Astrocyte of the cerebellum (primary cell): ENCODE results near the gene ARL8A.

ENCODE experiments used
- DNase-seq: peaks from one replicate; pipeline ENCODE4 v3.0.0-alpha.2; 2011; ENCODE audit warnings: low read depth
- H3K4me3 ChIP-seq: 2 replicates; pipeline ENCODE4 v1.5.1; 2011; ENCODE audit warnings: mild to moderate bottlenecking, low read depth, low read length, moderate library complexity
- CTCF ChIP-seq: IDR thresholded peaks from 2 replicates; pipeline ENCODE4 v1.5.1; 2012; ENCODE audit warnings: low read length, low read depth, moderate library complexity, mild to moderate bottlenecking; ENCODE audit errors: missing control alignments
- in situ Hi-C: cut with HindIII; loops from 2 replicates; pipeline ENCODE4 v1.10.0; 2017; ENCODE audit warnings: low sequenced_read_pairs

ARL8A gene

DNA sequence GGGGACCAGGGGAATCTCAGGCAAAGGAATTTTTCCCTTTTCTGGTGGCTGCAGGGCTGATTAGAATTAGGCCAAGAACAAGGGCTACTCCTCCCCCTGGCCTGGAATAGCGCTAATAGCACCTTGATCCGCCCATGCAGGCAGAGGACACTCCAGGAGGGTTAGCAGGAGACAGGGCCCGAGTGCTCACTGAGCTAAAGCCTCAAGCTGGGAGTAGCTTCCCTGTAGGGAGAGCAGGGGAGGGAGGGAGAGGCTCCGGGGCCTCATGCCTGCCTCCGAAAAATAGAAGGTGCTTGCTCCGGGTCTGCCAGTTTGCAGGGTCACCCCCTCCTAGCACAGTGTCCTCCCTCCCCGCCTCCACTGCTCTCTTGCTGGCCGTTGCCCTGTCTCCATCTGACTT lies 12.1 kb upstream of the ARL8A start:
- DNase-seq, result no peak
- no peak for TF ChIP-seq CTCF
- no peak overlapping the region for H3K4me3 ChIP-seq
- in situ Hi-C loops, result no loop called here

GRCh38 chr1:202155478-202156021 lies 11.0 kb upstream of the ARL8A start:
- in situ Hi-C loops, result no loop called here
- DNase-seq, result no peak
- no peak overlapping the region for H3K4me3 ChIP-seq
- TF ChIP-seq CTCF, result no peak

GRCh38 chr1:202154766-202155477 lies 10.4 kb upstream of the ARL8A start:
- peak; percentile 60 for TF ChIP-seq CTCF

GRCh38 chr1:202154148-202154765 lies 9.7 kb upstream of the ARL8A start:
- H3K4me3 ChIP-seq, result no peak overlapping the region
- in situ Hi-C loops, result no loop called here
- TF ChIP-seq CTCF, result no peak
- DNase-seq, result no peak

More at GRCh38 chr1:202154766-202155477, 10.4 kb upstream of the ARL8A start:
- no peak overlapping the region for H3K4me3 ChIP-seq
- DNase-seq, result peak; percentile 18
- in situ Hi-C loops, result no loop called here

DNA sequence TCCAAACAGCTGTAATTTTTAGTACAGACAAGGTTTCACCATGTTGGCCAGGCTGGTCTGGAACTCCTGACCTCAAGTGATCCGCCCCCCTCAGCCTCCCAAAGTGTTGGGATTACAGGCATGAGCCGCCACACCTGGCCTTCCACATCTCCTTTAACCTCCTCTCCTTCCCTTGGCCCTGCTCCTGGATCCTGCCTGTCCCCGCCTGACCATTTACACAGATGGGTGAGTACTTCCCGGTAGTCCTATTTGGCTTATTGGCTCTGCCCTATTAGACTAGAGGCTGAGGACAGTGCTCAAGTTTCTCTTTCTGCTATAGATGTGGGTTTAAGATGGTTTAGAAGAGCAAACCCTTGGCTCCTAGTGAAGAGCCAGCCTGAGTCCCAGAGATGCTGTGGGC lies 8.7 kb upstream of the ARL8A start:
- in situ Hi-C loops, result no loop called here
- no peak for DNase-seq
- no peak overlapping the region for H3K4me3 ChIP-seq
- no peak for TF ChIP-seq CTCF

- in situ Hi-C loops, result no loop called here
- no peak for DNase-seq
- TF ChIP-seq CTCF, result no peak
- H3K4me3 ChIP-seq, result no peak overlapping the region
These were observed 7.9 kb upstream of the ARL8A start for GRCh38 chr1:202152399-202152798.
